Stimulated activated CD4-positive, alpha-beta T cell treated with anti-CD3 and anti-CD28 coated beads, Interleukin-4, amount 100 ng/mL, for 24 hours (primary cell): ENCODE measurements around the gene PSMB10.
"Not testable (repeated sequence)": the region's sequence is repeated elsewhere in the genome, so short reads cannot be mapped to it uniquely, and the experiment has no call there.

Experiments
- DNase-seq: peaks from one replicate; pipeline ENCODE4 v3.0.0-alpha.2; 2020

The PSMB10 gene

GRCh38 chr16:67941469-67942199 lies 5.0 kb upstream of the PSMB10 start:
- no peak for DNase-seq

GRCh38 chr16:67940446-67941089 lies 3.9 kb upstream of the PSMB10 start:
- no peak for DNase-seq

GRCh38 chr16:67939507-67940445 lies 3.1 kb upstream of the PSMB10 start:
- peak; percentile 48 for DNase-seq

GRCh38 chr16:67937713-67938112 lies 1.1 kb upstream of the PSMB10 start:
- DNase-seq: not testable (repeated sequence)

- DNase-seq: peak; percentile 82
These were observed 393 bp upstream of the PSMB10 start for GRCh38 chr16:67936880-67937605.

- DNase-seq: peak; percentile 96
These were observed 1.1 kb downstream of the PSMB10 start for GRCh38 chr16:67935402-67936123.

- DNase-seq: no peak
These were observed 1.6 kb downstream of the PSMB10 start for GRCh38 chr16:67935101-67935401.

- DNase-seq: no peak
These were observed 2.1 kb downstream of the PSMB10 start for GRCh38 chr16:67934306-67935100.

- DNase-seq: no peak
These were observed 2.8 kb downstream of the PSMB10 start for GRCh38 chr16:67933805-67934204.

- no peak for DNase-seq
These were observed 4.2 kb downstream of the PSMB10 start for GRCh38 chr16:67932462-67932840.

- DNase-seq: no peak
These were observed 4.8 kb downstream of the PSMB10 start, which contains the start of gene CTRL for GRCh38 chr16:67931712-67932461. Gene CTRL (minus strand): TSS chr16:67931862. CDS start chr16:67931852, 10 bp downstream.

GRCh38 chr16:67930678-67931211 lies 5.9 kb downstream of the PSMB10 start:
- no peak for DNase-seq

GRCh38 chr16:67930191-67930590 lies 6.5 kb downstream of the PSMB10 start:
- DNase-seq: no peak

GRCh38 chr16:67928561-67929364 lies 7.9 kb downstream of the PSMB10 start:
- DNase-seq: peak; percentile 85

- no peak for DNase-seq
These were observed 8.5 kb downstream of the PSMB10 start for GRCh38 chr16:67928147-67928546.

- no peak for DNase-seq
These were observed 9.3 kb downstream of the PSMB10 start for GRCh38 chr16:67927131-67927941.

GRCh38 chr16:67926181-67926750 lies 10.4 kb downstream of the PSMB10 start:
- DNase-seq: no peak
